ENCODE data around the gene ZMYM4.

GRCh38 chr1:35269989-35270289 is 1.4 kb downstream of the ZMYM4 start:
- TF ChIP-seq CTCF (IDR thresholded peaks at IDR 0.05) (no peak), POLR2AphosphoS5 (IDR thresholded peaks at IDR 0.05) (no peak)

Measured in breast epithelium (tissue), 3 donors.